ENCODE data around the gene KASH5. TPM values are rescaled to one million over a fixed set of nuclear protein-coding genes. Genes with fewer than 3 reads are reported as not detected.

The KASH5 gene
- total RNA-seq, 5 donors from 2014 or later (not counting 1 experiment from before 2014, with no cell fraction given) = 0.25 to 0.26 TPM; not detected in 3

- Mint-ChIP-seq H3K4me1 (peaks cover 31 to 54% (median 41%) of the 10 kb centered on the region in 3 donors), H3K4me3 (peak within 1 kb of the TSS; percentile 76 to 83 (median 80)), H3K9me3 (no peaks in the 10 kb centered on the region), H3K36me3 (no peaks in the 10 kb centered on the region), H3K27ac (peak within 1 kb of the TSS in 1 of 2 donors; percentile 75), H3K27me3 (peaks cover 57 to 58% of the 10 kb centered on the region in 2 donors)
- Histone ChIP-seq H3K9me3 (no peaks in the 10 kb centered on the region), H3K4me3 (ENCODE audit: control insufficient read depth in 1 of 2, extremely low read depth in 1 of 2, low read length in 1 of 2) (peak within 1 kb of the TSS in 1 of 2 donors; percentile 10), H3K27me3 (replicated peaks in 1 of 2; ENCODE audit: control insufficient read depth in 2 of 2, extremely low read depth in 1 of 2, insufficient read depth in 2 of 2, low read length in 1 of 2) (peaks cover 16 to 62% of the 10 kb centered on the region in 2 experiments), H3K4me1 (ENCODE audit: control insufficient read depth in 1 of 2, extremely low read depth in 1 of 2, insufficient read depth in 2 of 2, low read length in 2 of 2) (peaks cover 2 to 47% of the 10 kb centered on the region in 2 experiments), H3K36me3 (ENCODE audit: control insufficient read depth in 2 of 2, extremely low read depth in 1 of 2, insufficient read depth in 1 of 2, low read length in 1 of 2) (peaks cover 0 to under 1% of the 10 kb centered on the region in 2 donors), H3K27ac (ENCODE audit: low read length) (no peak within 1 kb of the TSS)
- ChIA-PET CTCF (interaction anchor here in 1 of 2 donors (1.0 kb wide), 1 partner anchor 11 kb away, joined by 3 read pairs; no protein-coding TSS in a partner anchor), POLR2A (interaction anchor here in 1 of 2 donors (0.6 kb wide), 1 partner anchor 17 kb away, joined by 4 read pairs; no protein-coding TSS in a partner anchor)
- WGBS (ENCODE audit: insufficient coverage) = 6% methylated on average over 55 of the region's 56 CpGs
- peak in 13 of 35 experiments; percentile 18 to 63 (median 35) for DNase-seq
- ATAC-seq (replicated peaks in 1 of 4) = no peak
These were observed 53.3 kb downstream of the KASH5 start, which contains the start of gene SLC17A7 for GRCh38 chr19:49441210-49441959. TSS of gene SLC17A7 (minus strand) at chr19:49441527. CDS start at chr19:49441379, 148 bp downstream.

- no peaks in the 10 kb centered on the region for H3K9me3 Mint-ChIP-seq
- ATAC-seq (replicated peaks in 1 of 4) (no peak), DNase-seq (no peak)
- peaks cover 3% of the 10 kb centered on the region for H3K36me3 Mint-ChIP-seq
- peak overlapping the region; percentile 76 to 83 (median 80) for H3K4me3 Mint-ChIP-seq
- H3K27me3 ChIP-seq (replicated peaks in 1 of 2; ENCODE audit: control insufficient read depth in 2 of 2, extremely low read depth in 1 of 2, insufficient read depth in 2 of 2, low read length in 1 of 2) = peaks cover 16 to 56% of the 10 kb centered on the region in 2 experiments
- POLR2A ChIA-PET = interaction anchor here in 1 of 2 donors (0.5 to 0.6 kb wide), 2 partner anchors 18 to 135 kb away, joined by 4 to 5 read pairs; no protein-coding TSS in a partner anchor
- CTCF ChIA-PET = interaction anchor here in 1 of 2 donors (1.0 kb wide), 1 partner anchor 10 kb away, joined by 3 read pairs; no protein-coding TSS in a partner anchor
- H3K36me3 ChIP-seq (ENCODE audit: control insufficient read depth in 2 of 2, extremely low read depth in 1 of 2, insufficient read depth in 1 of 2, low read length in 1 of 2) = peaks cover 5 to 6% of the 10 kb centered on the region in 2 donors
- H3K9me3 ChIP-seq = no peaks in the 10 kb centered on the region
- H3K4me1 Mint-ChIP-seq = peaks cover 27 to 49% (median 41%) of the 10 kb centered on the region in 3 donors
- peaks cover 2 to 41% of the 10 kb centered on the region in 2 experiments for H3K4me1 ChIP-seq (ENCODE audit: control insufficient read depth in 1 of 2, extremely low read depth in 1 of 2, insufficient read depth in 2 of 2, low read length in 2 of 2)
- 30% methylated on average over 14 of the region's 14 CpGs for WGBS (ENCODE audit: insufficient coverage)
- no peak overlapping the region for H3K27ac ChIP-seq (ENCODE audit: low read length)
- H3K27me3 Mint-ChIP-seq = peaks cover 52 to 53% of the 10 kb centered on the region in 2 donors
- peak overlapping the region in 1 of 2 donors; percentile 10 for H3K4me3 ChIP-seq (ENCODE audit: control insufficient read depth in 1 of 2, extremely low read depth in 1 of 2, low read length in 1 of 2)
- H3K27ac Mint-ChIP-seq = peak overlapping the region in 1 of 2 donors; percentile 41
These were observed 53.9 kb downstream of the KASH5 start for GRCh38 chr19:49441960-49442350.

- Histone ChIP-seq H3K27me3 (replicated peaks in 1 of 2; ENCODE audit: control insufficient read depth in 2 of 2, extremely low read depth in 1 of 2, insufficient read depth in 2 of 2, low read length in 1 of 2) (peaks cover 16 to 52% of the 10 kb centered on the region in 2 experiments), H3K9me3 (no peaks in the 10 kb centered on the region), H3K27ac (ENCODE audit: low read length) (no peak overlapping the region), H3K4me3 (ENCODE audit: control insufficient read depth in 1 of 2, extremely low read depth in 1 of 2, low read length in 1 of 2) (peak overlapping the region in 1 of 2 donors; percentile 10), H3K36me3 (ENCODE audit: control insufficient read depth in 2 of 2, extremely low read depth in 1 of 2, insufficient read depth in 1 of 2, low read length in 1 of 2) (peaks cover 7 to 10% of the 10 kb centered on the region in 2 donors), H3K4me1 (ENCODE audit: control insufficient read depth in 1 of 2, extremely low read depth in 1 of 2, insufficient read depth in 2 of 2, low read length in 2 of 2) (peaks cover 2 to 42% of the 10 kb centered on the region in 2 experiments)
- Mint-ChIP-seq H3K27me3 (peaks cover 48 to 49% of the 10 kb centered on the region in 2 donors), H3K36me3 (peaks cover 3% of the 10 kb centered on the region), H3K9me3 (no peaks in the 10 kb centered on the region), H3K4me1 (peaks cover 26 to 45% (median 40%) of the 10 kb centered on the region in 3 donors), H3K27ac (no peak overlapping the region), H3K4me3 (peak overlapping the region; percentile 76 to 83 (median 80))
- ChIA-PET CTCF (interaction anchor here in 1 of 2 donors (0.5 to 1.0 kb wide), 4 partner anchors 10 to 682 kb away, joined by 3 to 8 read pairs (median 4); no protein-coding TSS in a partner anchor), POLR2A (interaction anchor here in 1 of 2 donors (0.5 to 0.6 kb wide), 2 partner anchors 18 to 135 kb away, joined by 4 to 5 read pairs; no protein-coding TSS in a partner anchor)
- ATAC-seq (replicated peaks in 1 of 4) = no peak
- 10% methylated on average over 6 of the region's 11 CpGs for WGBS (ENCODE audit: insufficient coverage)
- no peak for DNase-seq
These were observed 54.3 kb downstream of the KASH5 start for GRCh38 chr19:49442354-49442753.

- Mint-ChIP-seq H3K36me3 (peaks cover 3% of the 10 kb centered on the region), H3K27ac (peak overlapping the region in 1 of 2 donors; percentile 88)
- H3K27ac ChIP-seq (ENCODE audit: low read length) = no peak overlapping the region
These were observed 54.8 kb downstream of the KASH5 start for GRCh38 chr19:49442771-49443365.

GRCh38 chr19:49443366-49444099 lies 55.5 kb downstream of the KASH5 start:
- H3K9me3 Mint-ChIP-seq = no peaks in the 10 kb centered on the region
- ATAC-seq (replicated peaks in 1 of 4) (peak; percentile 87 to 94 (median 90)), DNase-seq (peak; percentile 83 to 97 (median 91))
- peaks cover 31 to 42% (median 39%) of the 10 kb centered on the region in 3 donors for H3K4me1 Mint-ChIP-seq
- under 1% methylated on average over 33 of the region's 47 CpGs for WGBS (ENCODE audit: insufficient coverage)
- Histone ChIP-seq H3K27ac (ENCODE audit: low read length) (peak overlapping the region; percentile 55), H3K36me3 (ENCODE audit: control insufficient read depth in 2 of 2, extremely low read depth in 1 of 2, insufficient read depth in 1 of 2, low read length in 1 of 2) (peaks cover 10 to 21% of the 10 kb centered on the region in 2 donors), H3K27me3 (replicated peaks in 1 of 2; ENCODE audit: control insufficient read depth in 2 of 2, extremely low read depth in 1 of 2, insufficient read depth in 2 of 2, low read length in 1 of 2) (peaks cover 15 to 40% of the 10 kb centered on the region in 2 experiments), H3K4me1 (ENCODE audit: control insufficient read depth in 1 of 2, extremely low read depth in 1 of 2, insufficient read depth in 2 of 2, low read length in 2 of 2) (peaks cover 2 to 54% of the 10 kb centered on the region in 2 experiments), H3K9me3 (no peaks in the 10 kb centered on the region), H3K4me3 (ENCODE audit: control insufficient read depth in 1 of 2, extremely low read depth in 1 of 2, low read length in 1 of 2) (peak overlapping the region; percentile 52 to 58)
- CTCF ChIA-PET = interaction anchor here (0.5 to 1.0 kb wide), 8 partner anchors 32 to 683 kb away, joined by 3 to 8 read pairs (median 4); no protein-coding TSS in a partner anchor
- POLR2A ChIA-PET = interaction anchor here in 1 of 2 donors (0.6 kb wide), 1 partner anchor 37 kb away, joined by 3 read pairs; no protein-coding TSS in a partner anchor
- H3K27ac Mint-ChIP-seq = peak overlapping the region; percentile 66 to 88
- peaks cover 36 to 37% of the 10 kb centered on the region in 2 donors for H3K27me3 Mint-ChIP-seq
- peak overlapping the region; percentile 76 to 83 (median 80) for H3K4me3 Mint-ChIP-seq
- peaks cover 8% of the 10 kb centered on the region for H3K36me3 Mint-ChIP-seq

More at GRCh38 chr19:49442771-49443365, 54.8 kb downstream of the KASH5 start:
- CTCF ChIA-PET = interaction anchor here (0.5 to 1.0 kb wide), 5 partner anchors 51 to 682 kb away, joined by 3 to 8 read pairs (median 4); no protein-coding TSS in a partner anchor
- peak; percentile 21 to 34 (median 24) for ATAC-seq (replicated peaks in 1 of 4)
- peaks cover 26 to 40% (median 38%) of the 10 kb centered on the region in 3 donors for H3K4me1 Mint-ChIP-seq
- Histone ChIP-seq H3K4me3 (ENCODE audit: control insufficient read depth in 1 of 2, extremely low read depth in 1 of 2, low read length in 1 of 2) (peak overlapping the region; percentile 52 to 58), H3K9me3 (no peaks in the 10 kb centered on the region), H3K27me3 (replicated peaks in 1 of 2; ENCODE audit: control insufficient read depth in 2 of 2, extremely low read depth in 1 of 2, insufficient read depth in 2 of 2, low read length in 1 of 2) (peaks cover 16 to 47% of the 10 kb centered on the region in 2 experiments), H3K4me1 (ENCODE audit: control insufficient read depth in 1 of 2, extremely low read depth in 1 of 2, insufficient read depth in 2 of 2, low read length in 2 of 2) (peaks cover 2 to 47% of the 10 kb centered on the region in 2 experiments), H3K36me3 (ENCODE audit: control insufficient read depth in 2 of 2, extremely low read depth in 1 of 2, insufficient read depth in 1 of 2, low read length in 1 of 2) (peaks cover 7 to 15% of the 10 kb centered on the region in 2 donors)
- DNase-seq = peak in 9 of 35 experiments; percentile 17 to 54 (median 32)
- no peaks in the 10 kb centered on the region for H3K9me3 Mint-ChIP-seq
- WGBS (ENCODE audit: insufficient coverage) = 0% methylated on average over 30 of the region's 43 CpGs
- POLR2A ChIA-PET = no interaction called here
- H3K27me3 Mint-ChIP-seq = peaks cover 43 to 44% of the 10 kb centered on the region in 2 donors
- peak overlapping the region; percentile 76 to 83 (median 80) for H3K4me3 Mint-ChIP-seq
